ENCODE results near the gene C1orf174. TPM values are rescaled to one million over a fixed set of nuclear protein-coding genes. Genes with fewer than 3 reads are reported as not detected.

C1orf174 gene
- polyA plus RNA-seq, 3 donors: 24.7 to 33.3 (median 29.1) TPM

DNA sequence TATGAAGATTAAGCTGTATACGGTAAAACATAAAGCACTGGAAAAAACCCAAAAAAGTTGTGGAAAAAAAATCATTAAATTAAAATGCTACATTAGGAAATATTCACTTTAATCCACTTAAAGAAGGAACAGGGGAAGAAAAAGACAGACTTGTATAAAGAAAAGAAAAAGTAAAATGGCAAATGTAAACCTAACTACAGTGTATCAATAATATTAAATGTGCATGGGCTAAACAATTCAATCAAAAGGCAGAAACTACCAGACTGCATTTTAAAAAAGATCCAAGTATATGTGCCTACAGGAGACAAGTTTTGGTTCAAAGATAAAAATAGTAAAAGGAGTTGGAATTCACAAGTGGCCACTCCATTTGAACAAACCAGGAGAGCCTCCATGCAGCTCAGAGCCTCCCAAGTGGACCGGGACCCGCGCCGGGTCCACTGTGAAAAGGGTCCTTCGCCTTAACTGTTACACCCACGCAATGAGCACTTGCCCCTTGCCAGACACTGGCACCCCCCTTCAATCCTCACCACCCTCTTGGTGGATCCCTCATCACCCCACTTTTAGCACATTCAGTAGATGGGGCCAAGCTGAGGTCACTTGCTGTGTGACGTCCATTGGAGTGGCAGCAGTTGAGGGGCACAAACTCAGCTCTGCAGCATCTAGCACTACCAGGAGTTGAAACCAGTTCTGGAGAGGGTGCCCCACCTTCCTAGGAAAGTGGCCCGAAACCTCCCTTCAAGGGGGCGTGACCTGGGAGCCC is 898 bp downstream of the C1orf174 start:
- DNase-seq: no peak

DNA sequence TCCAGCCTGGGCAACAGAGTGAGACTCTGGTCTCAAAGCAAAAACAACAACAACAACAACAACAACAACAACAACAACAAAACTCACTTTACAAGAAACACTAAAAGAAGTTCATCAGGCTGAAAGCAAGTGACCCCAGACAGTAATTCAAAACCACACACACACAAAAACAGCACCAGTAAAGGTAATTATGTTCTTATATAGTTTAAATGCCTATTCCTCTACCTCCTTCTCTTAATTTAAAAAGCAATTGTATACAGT is 1.7 kb downstream of the C1orf174 start:
- no peak for DNase-seq

DNA sequence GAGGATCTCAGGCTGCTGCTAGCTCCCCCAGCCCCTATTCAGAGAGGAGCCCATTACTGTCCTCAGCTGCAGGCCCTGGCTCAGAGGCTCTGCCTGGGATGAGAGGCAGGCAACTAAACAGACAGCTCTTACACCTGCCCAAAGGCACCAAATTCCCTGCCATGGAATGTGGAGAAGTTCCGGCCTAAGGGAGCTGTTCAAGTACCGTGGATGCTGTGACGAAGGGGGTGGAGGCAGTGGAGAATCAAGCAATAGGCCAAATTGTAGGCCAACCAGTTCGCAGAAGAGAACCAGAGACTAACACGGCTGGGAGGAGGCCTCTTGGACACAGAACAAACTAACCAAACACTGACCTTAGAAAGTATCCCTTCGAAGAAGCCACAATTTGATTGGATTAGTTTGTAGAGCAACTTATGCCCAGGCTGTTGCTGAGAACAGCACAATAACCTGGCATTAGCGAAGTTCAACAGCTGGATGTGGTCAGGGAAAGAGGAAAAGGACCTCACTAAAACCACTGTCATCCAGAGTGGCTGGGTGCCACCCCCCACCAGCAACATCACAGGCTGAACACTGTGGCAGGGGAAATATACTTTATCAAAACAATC is 3.6 kb downstream of the C1orf174 start:
- DNase-seq: no peak

DNA sequence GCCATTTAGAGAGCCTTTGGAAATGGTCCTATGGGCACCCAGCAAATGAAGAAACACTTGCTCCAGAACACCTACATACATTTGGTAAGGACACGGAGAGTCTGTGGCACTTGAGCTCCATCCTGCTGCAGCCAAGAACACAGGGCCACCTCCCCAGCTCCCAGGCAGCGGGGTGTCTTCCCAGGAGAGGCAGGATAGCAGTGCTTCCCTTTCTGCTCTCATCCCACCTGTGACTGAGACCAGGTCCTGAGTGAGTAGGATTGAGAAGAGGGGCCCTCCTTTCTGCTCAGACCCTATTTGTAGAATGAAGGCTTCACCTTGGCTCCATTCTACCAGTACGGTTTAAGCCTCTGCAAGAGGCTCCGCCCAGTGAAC is 4.1 kb downstream of the C1orf174 start:
- no peak for DNase-seq

DNA sequence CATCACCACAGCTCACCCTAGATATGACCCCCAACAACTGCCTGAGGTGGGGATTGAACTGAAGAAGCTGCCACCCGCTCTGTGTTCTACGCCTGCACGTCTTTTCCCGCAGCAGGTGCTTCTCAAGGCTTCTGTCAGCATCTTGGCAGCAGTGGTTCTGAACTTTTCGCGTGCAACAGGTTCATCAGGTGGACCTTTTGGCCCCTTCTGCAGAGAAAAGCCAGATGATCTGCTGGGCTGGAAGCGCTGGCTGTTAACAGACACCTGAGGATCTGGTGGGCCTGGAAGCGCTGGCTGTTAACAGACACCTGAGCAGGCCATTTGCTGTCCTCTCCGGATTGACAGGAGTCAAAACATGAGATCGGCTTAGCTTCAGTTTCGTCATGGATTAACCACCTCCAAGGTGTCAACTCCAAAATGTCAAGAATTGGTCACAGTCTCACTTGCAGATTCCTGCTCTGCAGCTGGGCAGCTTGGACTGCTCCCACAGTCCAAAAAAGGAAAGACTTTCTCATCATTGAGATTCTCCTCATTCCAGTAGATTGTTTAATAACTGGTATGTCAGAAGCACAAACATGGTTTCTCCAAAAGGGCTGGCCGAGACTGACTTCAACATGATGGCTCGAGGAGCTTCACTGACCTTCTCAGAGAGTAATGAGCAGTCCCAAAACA is 4.7 kb downstream of the C1orf174 start:
- DNase-seq: no peak

DNA sequence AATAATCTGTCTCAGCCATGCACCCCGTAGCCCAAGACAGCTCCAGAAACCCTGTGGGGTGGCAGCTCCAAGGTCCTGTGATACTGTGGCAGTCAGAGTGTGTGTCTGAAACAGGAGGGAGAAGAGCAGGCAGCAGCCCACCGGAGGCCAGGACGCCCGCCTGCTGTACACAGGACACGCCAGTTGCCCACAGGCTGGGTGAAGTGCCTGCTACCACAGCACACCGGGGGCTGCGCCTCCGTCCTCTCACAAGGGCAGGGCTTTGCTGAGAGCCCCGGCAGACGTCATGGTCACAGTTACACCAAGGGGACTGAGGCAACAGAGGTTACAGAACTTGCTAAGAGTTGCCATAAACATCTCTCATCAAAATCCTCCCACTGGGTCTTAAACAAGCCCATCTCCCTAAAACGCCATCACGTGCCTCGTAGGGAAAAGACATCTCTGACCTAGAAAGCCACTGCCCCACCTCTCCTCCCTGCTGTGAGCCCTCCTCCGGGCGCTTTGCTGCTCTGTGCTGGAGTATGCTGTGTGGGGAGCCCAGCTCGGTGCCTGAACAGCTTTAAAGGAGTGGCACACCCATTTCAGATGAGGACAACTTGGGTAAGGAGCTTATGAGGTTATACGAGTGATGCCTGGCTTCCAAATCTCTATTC is 5.3 kb downstream of the C1orf174 start:
- no peak for DNase-seq

DNA sequence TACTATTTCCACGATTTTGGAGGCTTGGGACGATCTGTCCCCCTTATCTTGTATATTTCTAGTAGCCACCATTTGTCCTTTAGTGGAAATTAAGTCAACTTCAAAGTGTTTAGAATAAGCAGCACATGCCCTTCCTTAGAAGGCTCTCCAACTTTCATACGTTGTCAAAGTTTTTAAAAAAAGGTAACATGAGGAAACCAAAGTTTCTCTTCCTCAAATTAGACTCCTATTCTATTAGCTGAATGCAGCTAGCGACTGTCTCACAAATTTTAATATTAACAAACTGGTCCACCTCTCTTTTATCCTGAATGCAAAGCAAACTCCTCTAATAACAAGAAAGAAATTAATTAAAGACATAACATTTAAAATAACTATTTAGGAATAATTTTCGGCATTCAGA is 6.9 kb downstream of the C1orf174 start:
- no peak for DNase-seq

DNA sequence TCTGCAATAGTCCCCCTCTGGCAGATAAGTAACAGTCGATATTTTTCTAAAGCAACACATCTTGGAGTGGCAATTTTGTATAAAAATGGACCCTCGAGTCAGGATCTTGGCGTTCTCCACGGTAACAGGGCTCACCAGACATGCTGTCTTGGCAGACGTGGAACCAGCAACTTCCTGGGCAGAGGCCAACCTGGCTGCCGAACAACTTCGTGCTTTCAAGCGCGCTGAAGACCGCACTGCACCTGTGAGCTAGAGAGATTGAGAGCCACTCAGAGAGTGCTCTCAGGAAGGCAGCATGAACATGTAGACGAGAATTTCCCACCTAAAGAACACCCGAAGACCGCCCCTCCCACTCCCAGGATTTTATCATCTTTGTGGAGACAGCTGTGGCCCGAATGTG is 7.3 kb downstream of the C1orf174 start:
- DNase-seq: no peak

DNA sequence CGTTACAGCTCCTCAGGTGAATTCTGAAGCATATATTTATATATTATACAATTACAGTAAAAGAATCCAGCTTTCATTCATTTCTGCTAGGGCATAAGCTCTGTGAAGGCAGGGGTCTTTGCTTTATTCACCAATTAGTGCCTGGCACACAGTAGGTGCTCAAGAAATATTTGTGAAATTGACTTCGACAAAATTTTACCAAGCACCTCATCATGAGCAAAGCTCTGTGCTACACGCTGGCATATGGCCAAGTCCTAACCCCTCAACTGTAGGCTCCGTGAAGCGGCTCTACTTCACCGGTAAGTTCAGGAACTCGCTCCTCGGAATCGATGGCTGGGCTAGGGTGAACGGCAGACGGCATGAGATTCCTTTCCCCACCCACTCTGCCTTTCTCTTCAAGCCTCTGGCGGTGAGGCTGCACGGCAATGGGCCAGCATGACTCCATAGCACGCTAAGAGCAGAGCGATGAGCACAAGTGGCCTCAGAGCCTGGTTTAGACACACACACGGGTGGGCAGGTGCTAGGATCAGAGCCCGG is 8.7 kb downstream of the C1orf174 start:
- no peak for DNase-seq

DNA sequence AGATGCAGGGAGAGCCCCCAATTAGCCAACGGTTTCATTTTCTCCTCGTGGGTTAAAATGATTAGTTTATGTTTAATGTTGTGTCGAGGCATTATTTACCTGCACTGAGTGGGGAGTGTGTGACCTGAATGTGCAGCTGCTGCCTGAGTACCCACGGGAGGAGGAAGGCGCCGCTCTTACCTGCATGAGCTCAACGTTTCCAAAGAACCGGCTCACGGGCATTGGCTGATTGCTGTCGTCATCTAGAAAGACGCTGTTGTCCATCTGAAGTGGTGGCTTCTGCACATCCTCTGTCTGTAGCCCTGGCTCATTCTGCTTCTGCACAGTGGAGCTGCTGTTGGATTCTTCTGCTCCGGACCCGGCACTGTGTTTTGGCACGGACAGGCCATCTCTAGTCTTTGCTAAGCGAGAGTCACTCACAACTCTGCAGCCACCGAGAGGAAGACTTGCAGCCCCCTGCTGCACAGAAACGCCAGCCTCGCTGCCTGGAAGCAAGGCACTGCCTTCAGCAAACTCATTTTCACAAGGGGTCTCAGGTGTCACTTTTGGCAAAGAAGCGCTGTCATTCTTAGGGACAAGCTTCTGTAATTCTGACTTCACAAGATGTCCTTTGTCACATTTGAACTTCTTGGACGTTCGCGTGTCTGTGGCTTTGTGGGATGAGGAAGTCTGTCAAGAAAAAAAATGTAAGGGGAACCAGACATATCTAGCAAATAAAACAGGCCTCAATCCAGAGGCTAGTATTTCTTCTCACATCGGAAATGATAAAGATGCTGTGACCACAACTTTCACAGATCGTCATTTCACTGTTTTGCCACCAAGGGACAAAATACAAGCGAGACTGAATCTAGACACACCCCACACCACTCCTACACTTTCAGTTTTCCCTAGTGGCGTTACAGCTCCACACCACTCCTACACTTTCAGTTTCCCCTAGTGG is 9.4 kb downstream of the C1orf174 start:
- no peak for DNase-seq

DNA sequence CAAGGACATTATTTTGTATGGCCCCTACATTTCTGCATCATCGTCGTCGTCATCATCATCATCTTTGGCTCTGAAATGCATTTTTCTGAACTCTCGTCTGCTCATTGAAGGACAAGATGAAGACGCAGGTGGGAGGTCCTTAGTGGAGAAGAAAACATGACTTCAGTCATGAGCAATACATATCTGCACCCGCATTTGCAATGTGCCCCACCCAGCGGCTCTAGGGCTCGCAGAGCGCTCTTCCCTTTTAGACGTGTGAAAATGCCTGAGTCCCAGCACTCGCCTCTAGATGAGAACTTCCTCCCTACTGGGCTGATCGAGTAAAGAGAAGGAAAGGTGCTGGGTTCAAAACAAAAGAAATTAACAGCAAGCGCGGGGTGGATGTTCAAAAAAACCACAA is 10.1 kb downstream of the C1orf174 start:
- DNase-seq: no peak

DNA sequence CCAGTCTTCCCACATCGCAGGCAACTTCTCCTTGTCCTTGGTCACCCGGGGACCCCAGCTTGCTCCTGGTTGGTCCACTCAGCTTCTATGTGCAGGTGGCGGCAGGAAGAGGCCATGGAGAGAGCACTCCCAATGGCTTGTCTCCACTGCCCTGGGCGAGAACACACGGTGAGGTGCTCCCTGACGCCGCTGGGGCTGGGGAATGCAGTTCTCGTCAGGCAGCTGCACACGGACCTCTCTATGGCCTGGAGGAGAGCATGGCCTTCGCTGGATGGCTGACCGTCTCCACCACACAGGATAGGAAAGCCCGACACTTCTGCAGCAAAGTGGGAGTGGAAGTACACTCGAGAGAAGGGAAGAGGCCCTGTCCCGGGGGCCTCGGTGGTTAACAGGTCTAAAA is 11.8 kb downstream of the C1orf174 start:
- DNase-seq: no peak

DNA sequence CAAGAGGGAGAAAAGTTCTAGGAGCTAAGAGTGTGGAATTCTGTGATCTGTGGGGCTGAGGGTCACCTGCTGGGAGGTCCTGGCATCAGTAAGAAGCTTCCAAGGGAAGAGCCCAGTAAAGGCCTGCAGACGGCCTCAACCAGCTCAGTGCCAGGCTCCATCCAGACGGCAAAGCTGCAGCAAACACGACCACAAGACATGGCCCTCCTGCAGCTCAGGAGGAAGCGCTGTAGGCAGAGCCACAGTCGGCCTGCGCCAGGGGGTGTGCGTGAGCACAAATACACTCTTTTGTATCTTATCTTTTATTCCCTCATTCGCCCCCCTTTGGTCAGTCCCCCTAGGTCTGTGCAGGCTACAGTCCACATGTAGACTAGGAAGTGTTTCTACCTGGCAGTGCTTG is 13.4 kb downstream of the C1orf174 start:
- DNase-seq: no peak

DNA sequence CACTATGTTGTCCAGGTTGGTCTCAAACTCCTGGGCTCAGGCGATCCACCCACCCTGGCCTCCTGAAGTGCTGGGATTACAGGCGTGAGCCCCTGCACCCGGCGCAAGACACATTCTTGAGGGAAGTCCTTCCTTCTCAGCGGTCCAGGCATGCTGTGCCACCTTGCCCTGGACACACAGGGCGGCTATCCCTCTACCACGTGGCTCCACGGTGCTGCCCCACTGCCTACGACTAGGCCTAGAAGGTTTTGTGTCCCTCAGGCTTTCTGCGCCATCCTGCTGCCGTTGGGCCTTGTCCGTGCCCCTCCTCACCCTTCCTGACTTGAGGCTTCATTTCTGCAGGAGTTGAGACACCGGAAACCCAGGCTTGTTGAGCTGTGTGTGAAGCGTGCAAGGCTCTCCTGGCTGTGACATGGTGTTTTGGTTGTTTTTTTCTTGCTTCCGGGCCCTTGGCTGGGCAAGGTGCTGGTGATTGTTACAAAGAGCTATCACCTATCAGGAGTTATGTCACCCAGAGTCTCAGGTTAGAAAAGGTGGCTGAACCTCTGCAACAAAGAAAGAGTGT is 13.9 kb downstream of the C1orf174 start:
- no peak for DNase-seq

DNA sequence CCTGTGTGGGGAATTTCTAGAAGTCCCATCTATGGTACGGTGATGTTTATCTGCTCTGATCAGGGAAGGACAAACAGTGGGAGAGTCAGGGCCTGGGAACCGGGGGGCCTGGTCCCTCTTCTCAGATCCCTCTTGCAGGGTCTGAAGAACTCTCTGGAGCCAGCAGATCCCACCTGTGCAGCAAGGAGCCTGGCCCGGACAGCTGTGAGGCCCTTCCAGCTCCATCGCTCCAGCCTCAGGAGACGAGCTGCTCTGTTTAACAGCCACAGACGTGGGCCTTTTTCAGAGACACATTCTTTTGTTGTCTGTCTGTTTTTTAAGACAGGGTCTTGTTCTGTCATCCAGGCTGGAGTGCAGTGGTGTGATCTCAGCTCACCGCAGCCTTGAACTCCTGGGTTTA is 14.5 kb downstream of the C1orf174 start:
- no peak for DNase-seq

DNA sequence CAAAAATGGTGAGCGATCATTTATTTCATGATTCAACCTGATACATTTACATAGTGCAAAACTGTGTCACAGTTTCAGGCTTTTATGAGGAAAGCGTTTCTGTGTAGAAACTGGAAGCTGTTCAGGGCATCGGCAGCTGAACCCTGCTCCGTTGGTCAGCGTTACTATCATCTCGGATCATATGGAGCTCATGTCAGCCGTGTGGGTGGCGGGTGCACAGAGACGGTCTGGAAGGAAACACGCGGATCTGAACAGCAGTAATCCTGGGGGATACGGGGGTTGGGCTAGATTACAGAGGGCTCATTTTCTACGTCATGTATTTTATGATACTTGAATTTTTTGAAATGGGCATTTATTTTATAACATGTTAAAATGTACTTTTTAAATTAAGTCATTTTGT is 15.1 kb downstream of the C1orf174 start:
- DNase-seq: no peak

DNA sequence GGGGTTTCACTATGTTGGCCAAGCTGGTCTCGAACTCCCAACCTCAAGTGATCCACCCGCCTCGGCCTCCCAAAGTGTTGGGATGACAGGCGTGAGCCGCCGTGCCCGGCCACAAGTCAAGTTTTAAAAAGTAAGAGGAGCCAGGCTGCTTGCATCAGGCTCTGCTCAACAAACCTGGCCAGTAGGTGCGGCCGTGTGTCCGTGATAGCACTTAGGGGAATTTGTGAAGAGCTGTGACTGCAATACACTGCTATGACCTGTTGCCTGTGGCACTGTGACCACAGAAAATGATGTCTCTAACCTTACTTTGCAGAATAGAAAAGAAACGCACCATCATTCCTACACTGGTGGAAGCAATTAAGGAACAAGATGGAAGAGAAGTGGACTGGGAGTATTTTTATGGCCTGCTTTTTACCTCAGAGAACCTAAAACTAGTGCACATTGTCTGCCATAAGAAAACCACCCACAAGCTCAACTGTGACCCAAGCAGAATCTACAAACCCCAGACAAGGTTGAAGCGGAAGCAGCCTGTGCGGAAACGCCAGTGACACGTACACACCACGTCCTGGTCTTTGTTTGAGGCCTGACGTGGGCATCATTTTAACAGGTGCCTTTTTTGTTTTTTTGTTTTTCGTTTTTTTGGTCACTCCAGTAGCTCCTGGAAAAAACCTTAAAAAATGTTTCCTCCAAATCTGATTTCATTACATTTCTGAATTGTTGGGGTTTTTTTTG is 16.7 kb downstream of the C1orf174 start:
- DNase-seq: no peak

DNA sequence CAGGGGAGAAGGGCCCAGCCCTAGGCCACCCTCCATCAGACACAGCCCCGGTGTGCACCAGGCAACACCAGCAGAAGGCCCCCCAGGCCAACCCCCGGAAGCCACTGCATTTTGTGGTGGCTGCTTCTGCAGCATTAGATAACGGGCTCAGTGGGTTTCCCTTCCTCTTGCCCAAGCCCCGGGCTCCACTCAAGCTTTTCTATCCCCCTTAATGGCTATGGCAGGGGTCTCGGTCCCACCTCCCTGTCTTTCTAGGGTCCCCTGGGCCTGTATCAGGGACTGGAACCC is 18.9 kb downstream of the C1orf174 start:
- no peak for DNase-seq

DNA sequence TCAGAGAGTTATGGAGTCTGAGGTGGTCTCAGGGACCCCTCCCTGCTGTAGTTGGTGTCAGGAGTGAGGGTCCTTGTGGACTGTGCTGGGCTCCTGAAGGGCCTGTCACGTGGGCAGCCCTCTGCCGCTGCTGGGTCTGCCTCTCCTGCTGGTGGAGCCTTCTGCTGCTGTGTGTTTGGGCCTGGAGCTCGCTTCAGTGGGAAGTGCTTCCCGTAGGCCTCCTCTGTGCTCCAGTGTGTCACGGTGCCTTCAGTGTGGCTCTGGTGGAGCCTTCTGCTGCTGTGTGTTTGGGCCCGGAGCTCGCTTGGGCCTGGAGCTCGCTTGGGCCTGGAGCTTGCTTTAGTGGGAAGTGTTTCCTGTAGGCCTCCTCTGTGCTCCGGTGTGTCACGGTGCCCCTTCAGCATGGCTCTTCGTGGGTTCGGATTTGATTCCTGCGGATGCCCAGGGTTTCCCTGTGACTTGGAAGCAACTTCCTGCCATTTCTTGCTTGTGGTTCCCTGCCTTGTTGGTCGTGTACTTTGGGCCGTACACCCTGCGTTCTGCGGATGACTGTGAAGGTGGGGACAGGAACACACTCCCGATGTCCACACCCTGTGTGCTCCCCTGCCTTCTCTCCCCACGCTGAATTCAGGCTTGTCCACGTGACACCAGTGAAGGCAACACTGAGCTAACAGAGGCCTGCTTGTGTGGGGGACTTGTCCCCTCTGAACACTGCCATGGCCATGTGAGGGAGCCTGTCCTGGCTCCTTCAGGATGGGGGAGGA is 19.5 kb downstream of the C1orf174 start:
- DNase-seq: no peak

DNA sequence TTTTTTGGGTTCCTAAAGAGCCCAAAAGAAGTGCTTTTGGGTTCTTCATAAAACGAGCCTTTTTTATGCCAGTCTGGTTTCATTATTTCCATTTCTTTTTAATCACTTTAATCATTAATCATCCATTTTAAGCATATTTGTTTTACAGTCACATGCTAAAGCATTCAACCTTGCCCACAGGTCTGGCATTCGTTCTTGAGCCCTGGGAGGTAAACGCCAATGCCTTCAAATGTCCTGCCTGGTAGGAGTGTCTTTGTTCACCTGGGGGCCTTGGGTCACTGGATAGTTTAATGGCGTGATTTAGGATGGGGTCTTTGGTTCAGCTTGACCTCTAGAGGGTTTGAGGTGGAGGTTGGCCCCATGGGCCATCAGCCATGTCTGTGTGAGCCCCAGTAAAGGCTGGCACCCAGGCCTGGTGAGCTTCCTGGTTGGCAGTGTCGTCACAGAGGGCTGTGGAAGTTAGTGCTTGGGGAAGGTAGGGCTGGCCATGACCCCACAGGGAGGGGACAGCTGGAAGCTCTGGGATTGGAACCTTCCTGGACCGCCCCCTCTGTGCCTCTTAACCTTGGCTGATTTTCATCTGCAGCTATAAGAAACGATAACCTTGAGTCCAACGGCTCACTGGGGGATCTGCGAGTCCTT is 20.2 kb downstream of the C1orf174 start:
- no peak for DNase-seq
